KBM-7 (cell line): ENCODE measurements around the gene C12orf57.
A peak's percentile ranks its signal among the peaks of the same experiment; 100 is the strongest.

ENCODE experiments used
- DNase-seq: peaks from one replicate; pipeline ENCODE4 v3.0.0-alpha.2; 2015
- in situ Hi-C: fragments of 300-500 bp; cut with MboI; formaldehyde crosslinking; loops from 2 replicates; pipeline ENCODE4 v1.14.3; 2020; ENCODE audit warnings: low sequenced_read_pairs, low pct_unique_long_range_greater_than_20kb, mixed read lengths

The C12orf57 gene

DNA sequence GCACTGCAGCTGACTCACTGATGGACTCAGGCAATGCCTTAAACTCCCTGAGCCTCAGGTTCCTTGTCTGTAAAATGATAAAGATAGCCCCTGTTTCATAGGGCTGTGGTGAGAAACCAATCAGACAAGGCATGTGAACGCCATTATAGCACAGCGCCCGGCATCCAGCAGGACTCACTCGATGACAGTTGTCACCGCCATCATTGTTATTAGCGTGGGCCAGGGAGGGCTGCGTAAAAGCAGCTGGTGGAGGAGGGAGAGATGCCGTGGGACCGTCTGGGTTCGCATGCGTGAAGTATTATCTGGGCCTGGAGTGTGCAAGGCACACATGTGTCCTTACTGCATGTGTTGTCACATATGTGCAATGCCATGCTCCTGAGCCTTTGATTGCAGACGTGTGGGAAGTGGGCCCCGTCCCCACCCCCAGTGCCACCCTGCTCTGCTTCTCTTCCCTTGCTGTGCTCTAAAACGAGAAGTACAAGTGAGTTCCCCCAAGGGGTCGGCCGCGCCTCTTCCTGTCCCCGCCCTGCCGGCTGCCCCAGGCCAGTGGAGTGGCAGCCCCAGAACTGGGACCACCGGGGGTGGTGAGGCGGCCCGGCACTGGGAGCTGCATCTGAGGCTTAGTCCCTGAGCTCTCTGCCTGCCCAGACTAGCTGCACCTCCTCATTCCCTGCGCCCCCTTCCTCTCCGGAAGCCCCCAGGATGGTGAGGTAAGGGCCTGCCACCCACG, 7.2 kb downstream of the C12orf57 start, which contains the start of gene PTPN6:
TSS of gene PTPN6 (plus strand) at position 546 of the 730 bp plus-strand sequence. CDS start at position 703, 157 bp downstream.
- in situ Hi-C loops, result no loop called here
- DNase-seq, result peak; percentile 84

DNA sequence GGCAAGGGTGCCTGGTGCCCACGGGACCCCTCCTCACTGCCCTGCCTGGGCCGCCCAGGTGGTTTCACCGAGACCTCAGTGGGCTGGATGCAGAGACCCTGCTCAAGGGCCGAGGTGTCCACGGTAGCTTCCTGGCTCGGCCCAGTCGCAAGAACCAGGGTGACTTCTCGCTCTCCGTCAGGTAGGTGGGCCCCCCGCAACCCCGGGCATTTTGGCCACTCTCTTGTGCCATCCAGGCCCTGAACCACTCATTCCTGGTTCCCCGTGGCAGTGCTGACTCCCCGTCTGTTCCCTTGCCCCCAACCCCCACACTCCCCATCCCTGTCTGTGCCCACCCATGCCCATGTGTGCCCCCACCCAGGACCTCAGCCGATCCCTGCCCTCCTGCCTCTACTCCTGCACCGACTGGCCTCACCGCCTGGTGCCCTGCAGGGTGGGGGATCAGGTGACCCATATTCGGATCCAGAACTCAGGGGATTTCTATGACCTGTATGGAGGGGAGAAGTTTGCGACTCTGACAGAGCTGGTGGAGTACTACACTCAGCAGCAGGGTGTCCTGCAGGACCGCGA, 7.8 kb downstream of the C12orf57 start:
- in situ Hi-C loops, result no loop called here

DNA sequence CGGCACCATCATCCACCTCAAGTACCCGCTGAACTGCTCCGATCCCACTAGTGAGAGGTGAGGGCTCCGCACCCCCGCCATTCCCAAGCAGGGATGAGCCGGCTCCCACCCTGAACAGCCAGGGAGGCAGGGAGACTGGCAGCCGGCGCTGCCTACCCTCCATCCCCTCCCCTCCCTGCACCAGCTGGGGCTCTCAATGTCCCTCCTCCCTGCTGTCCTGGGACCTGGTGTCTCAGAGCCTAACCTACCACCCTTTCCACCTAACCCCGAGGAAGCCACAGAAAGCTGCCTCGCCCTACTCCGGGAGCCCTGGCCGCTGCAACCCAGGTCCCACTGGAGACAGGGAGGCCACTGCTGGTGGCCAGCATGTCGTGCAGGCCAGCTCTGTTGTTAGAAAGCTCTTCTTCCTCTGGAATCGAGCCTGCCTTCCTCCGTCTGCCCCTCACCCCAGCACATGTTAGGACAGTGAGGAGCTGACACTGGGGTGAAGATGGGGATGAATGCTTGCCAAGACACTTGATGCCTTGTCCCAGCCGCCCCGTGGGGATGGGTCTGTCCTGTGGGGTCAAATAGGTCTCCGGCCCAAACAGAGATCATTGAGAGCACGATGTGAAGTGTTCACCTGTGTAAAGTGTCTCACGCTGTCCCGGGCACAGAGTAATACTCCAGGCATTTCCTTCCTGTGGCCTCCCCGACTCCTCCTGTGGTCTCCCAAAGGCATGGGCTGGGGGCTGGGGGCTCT, 8.5 kb downstream of the C12orf57 start:
- in situ Hi-C loops, result no loop called here
- no peak for DNase-seq

More for the DNA sequence above, 7.8 kb downstream of the C12orf57 start:
- no peak for DNase-seq

DNA sequence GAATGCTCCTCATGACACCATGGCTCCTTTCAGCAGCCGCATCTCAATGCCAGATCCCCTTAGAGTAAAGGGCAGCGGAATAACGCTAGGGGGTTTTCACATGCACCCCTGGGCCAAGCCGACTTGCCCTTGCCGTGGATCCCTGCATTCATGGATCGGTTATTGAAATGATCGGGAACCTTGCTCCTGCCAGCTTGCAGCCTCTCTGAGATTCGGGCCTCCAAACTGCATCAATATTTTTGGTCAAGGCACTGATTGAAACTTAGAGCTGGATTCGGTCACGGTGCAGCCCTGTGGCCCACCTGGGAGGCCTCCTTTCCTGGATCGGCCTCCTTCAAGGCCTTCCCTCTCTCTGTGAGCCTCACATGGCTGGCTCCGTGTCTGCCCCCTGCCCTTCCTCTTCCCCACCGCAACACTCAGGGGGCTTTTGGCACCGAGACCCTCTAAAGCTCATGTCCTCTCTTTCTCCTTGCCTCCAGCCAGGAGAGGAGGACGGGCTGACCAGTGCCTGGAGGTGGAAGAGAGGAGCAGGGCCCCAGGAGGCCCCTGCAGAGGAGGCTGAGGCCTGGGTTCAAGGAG, 9.1 kb downstream of the C12orf57 start:
- in situ Hi-C loops, result no loop called here
- DNase-seq, result no peak

DNA sequence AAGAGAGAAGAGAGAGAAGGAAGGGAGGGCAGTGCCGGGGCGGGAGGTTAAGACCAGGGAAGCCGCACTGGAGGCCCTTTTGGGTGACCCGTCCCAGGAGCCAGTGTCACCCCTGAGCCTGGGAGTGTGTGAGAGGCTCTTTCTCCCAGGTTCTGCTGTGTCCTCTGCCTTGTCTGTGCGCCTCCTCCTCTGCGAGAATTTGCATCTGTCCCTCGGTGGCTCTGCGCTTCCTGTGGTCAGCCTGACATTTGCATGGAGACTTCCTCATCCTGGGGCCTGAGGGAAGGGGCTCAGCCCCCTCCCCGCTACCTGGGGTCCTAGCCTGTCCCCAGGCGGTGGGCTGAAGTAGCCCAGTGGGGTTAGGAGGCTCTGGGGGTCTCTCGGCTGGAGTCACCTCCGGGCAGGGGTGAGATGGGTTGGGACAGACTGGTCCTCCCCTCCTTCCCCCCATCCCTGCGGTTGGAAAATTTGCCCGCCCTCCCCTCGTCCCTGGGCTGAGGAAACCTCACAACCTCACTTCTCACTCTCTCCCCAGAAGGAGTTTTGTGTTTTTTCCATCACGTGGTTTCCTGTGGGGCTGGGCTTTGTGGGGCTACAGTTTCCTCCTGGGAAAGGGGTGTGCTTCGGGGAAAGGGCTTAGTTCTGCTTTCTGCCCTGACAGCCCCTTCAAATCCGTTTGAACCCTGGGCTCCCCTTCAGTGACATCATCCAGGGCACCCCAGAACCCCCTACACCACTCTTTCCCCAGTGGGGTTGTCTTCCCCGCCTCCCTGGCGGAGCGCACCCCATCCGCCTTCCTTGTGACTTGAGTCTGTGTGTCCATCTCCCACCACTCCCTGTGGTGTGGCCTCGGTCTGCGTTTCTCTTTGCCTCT, 9.9 kb downstream of the C12orf57 start:
- in situ Hi-C loops, result no loop called here
- DNase-seq, result peak; percentile 98

DNA sequence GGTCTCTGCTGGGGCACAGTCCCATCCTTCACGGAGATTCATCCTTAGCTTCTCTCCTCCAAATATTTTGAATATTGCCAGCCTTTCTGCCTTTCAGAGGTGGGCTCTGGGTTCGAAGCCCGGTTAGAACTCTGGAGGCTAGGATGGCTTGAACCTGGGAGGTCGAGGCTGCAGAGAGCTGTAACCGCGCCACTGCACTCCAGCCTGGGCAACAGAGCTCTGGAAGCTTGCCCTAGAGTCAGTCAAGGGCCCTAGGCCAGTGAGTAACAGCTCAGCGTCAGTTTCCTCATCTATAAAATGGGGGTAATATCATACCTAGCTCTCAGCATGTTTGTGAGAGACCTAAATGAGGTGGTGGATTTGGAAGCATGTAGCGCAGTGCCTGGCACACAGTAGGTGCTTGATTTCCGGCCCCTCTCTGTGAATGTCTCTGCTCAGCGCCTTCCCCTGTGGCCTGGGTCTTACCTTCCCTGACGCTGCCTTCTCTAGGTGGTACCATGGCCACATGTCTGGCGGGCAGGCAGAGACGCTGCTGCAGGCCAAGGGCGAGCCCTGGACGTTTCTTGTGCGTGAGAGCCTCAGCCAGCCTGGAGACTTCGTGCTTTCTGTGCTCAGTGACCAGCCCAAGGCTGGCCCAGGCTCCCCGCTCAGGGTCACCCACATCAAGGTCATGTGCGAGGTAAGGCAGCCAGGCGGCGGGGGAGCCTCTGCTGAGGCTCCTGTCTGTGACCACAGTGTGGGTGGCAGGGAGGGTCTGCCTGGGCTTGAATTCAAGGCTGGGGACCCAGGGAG, 10.7 kb downstream of the C12orf57 start:
- no peak for DNase-seq
- in situ Hi-C loops, result no loop called here

DNA sequence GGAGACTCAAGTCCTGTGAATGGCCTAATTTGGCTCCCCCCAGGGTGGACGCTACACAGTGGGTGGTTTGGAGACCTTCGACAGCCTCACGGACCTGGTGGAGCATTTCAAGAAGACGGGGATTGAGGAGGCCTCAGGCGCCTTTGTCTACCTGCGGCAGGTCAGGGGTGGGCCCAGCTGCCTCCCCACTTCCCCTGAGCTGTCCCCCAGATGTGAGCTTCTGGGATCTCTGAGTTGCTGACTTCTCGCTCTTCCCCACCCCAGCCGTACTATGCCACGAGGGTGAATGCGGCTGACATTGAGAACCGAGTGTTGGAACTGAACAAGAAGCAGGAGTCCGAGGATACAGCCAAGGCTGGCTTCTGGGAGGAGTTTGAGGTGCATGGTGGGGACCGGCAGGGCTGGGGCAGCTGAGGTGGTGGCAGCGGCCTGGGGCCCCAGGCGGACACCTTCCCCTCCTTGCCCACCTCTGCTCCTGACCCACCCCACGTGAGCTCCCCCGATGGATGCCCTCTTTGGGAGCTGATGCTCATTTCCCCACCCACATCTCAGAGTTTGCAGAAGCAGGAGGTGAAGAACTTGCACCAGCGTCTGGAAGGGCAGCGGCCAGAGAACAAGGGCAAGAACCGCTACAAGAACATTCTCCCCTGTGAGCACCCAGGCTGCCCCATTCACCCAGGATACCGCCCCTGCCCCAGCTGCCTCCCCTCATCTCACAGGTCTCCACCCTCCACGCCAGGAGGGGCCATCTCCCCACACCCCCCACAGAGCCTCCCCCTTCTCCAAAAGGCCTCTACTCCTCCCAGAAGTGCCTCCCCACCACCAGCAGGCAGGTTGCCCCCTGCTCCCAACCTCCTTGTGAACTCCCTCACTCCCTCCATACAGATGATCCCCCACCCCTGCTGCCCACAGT, 11.5 kb downstream of the C12orf57 start:
- in situ Hi-C loops, result no loop called here
- no peak for DNase-seq

DNA sequence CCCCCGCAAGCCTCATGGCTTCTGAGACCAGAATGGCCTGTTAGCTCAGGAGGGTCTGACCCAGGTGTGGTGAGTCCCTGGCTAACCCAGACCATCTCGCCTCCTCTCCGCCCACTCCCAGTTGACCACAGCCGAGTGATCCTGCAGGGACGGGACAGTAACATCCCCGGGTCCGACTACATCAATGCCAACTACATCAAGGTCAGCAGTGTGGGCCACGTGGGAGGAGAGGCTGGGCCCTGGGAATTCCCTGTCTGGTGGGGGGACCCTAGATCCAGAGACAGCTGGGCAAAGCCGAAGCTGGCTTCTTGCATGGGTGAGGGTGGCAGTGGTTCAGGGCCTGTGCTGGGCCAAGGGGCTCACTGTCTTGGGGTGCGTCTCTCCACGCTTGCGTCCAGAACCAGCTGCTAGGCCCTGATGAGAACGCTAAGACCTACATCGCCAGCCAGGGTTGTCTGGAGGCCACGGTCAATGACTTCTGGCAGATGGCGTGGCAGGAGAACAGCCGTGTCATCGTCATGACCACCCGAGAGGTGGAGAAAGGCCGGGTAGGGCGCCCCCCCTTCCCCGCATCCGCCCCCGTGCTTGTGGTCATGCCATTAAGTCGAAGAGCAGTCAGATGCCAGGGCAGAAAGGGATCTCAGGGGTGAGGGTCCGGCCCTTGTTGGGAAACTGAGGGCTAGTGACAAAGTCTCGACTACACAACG, 12.4 kb downstream of the C12orf57 start:
- DNase-seq, result no peak
- in situ Hi-C loops, result no loop called here

DNA sequence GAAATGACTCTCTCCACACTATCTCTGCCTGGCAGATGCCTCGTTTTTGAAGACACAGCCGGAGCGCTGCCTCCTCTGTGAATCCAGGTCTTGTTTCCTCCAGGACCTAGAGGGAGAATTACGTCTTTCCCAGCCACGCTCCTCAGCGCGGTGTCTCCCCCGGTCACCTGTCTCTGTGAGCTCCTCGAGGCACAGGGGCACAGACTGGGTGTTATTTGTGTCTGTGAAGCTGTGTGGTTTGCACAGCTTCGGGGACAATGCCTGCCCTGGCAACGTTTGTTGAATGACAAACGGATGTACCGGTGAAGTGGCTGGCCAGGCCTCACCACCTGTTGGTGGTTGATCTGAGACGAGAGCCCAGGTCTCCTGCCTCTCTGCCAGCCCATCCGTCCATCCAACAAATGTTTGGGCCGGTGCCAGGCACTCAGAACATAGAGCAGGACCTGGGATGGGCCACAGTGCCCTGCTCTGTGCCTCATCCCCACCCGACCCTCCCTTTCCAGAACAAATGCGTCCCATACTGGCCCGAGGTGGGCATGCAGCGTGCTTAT, 13.4 kb downstream of the C12orf57 start:
- no peak for DNase-seq
- in situ Hi-C loops, result no loop called here

DNA sequence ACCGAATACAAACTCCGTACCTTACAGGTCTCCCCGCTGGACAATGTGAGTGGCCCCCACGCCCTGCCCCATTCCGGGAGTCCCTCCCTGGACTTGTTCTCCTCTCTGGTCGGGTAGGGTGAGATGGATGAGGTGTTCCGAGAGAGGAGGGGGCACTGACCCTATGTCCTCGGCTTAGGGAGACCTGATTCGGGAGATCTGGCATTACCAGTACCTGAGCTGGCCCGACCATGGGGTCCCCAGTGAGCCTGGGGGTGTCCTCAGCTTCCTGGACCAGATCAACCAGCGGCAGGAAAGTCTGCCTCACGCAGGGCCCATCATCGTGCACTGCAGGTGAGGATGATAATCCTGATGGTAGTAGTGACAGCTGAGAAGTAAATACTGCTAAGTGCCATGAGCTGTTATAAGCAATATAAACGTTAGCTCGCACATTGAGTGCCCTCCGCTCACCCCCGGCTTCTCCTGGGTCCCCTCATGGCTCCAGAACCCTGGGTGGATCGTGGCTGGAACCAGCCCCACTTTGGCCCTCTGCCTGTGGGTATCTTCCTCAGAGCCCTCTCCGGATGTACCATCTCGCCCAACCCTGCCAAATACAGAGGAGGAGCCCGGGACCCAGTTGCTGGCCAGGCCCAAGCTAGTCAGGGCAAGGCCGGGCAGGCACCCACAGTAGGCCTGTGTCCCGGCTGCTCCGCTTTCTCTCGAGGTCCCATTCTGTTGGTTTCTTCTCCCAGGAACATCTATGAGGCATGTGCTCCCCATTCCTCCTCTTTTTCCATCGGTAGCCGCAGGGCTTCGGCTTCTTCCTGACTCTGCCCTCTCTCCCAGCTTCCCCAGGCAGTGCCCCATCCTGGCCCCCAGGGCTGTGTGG, 14.2 kb downstream of the C12orf57 start:
- no peak for DNase-seq
- in situ Hi-C loops, result no loop called here

DNA sequence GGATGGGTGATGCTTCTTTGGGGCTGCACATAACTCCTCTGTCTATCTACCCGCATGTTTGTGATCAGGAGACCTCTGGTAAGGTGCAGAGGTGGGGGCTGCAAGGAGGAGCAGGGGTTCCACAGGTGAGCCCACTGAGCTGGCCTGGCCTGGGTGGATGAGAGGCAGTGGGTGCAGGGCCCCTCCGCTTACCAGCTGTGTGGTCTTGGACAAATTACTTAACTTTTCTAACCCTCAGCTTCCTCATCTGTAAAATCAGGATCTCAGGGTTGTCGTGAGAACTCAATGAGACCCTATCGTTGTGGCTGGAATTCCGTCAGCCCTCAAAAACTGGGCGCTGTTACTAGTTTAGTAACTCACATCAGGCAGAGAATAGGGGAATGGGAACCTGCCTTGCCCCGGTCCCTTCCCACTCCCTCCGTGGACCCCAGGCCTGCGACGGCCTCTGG, 14.8 kb downstream of the C12orf57 start:
- DNase-seq, result no peak
- in situ Hi-C loops, result no loop called here

DNA sequence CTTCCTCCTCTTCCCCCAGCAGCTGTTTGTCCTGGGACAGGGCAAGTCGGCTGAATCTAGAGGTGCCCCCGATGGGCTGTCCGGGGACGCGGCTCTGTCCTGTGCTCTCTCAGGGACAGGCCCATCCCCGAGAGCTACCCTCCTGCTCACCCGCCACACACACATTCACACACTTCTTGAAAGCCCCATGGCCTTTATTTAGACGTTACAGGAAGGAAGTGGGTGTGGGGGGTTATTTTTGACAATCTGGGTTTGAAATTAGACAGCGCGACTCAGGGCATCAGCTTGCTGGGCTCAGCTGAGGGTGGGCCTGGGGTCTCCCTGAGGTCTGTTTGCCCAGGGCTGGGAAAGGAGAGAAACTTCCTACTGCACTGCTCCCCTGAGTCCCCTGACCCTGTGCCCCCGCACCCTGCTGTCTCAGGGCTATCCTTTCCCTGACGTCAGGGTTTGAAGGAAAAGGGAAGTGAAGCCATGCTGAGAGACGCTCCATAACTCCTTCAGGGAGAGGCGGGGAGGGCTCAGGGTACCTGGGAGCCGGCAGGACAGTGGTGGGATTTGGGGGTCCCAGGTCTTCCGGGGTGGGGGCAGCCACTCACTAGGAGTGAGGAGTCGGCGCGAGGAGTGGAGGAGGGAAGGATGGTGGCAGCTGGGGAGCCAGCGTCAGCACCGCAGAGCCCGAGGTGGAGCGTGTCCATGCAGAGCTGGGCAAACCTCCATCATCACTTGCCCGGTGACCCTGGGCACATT, 15.4 kb downstream of the C12orf57 start:
- DNase-seq, result peak; percentile 93
- in situ Hi-C loops, result no loop called here

DNA sequence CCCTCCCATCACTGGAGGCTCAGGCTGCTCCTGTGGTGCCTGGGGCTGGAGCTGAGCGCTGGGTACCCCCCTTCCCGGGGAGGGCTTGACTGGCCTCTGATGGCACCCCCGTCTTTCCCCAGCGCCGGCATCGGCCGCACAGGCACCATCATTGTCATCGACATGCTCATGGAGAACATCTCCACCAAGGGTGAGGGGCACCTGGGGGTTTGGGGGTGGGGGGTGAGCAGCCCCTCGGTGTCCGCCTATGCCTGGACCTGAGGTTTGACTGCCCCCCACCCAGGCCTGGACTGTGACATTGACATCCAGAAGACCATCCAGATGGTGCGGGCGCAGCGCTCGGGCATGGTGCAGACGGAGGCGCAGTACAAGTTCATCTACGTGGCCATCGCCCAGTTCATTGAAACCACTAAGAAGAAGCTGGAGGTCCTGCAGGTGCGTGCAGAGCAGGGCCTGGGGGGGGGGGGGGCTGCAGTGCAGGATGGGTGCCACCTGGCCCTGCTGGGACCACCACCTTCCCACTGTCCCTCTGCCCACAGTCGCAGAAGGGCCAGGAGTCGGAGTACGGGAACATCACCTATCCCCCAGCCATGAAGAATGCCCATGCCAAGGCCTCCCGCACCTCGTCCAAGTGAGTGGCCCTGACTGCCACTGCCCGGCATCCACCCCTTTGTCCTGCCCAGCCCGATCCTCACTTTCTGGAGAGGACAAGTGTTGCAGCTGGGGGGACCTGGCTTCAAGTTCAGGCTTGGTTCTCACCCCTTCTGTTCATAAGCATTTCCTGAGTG, 16.2 kb downstream of the C12orf57 start:
- DNase-seq, result no peak
- in situ Hi-C loops, result no loop called here

DNA sequence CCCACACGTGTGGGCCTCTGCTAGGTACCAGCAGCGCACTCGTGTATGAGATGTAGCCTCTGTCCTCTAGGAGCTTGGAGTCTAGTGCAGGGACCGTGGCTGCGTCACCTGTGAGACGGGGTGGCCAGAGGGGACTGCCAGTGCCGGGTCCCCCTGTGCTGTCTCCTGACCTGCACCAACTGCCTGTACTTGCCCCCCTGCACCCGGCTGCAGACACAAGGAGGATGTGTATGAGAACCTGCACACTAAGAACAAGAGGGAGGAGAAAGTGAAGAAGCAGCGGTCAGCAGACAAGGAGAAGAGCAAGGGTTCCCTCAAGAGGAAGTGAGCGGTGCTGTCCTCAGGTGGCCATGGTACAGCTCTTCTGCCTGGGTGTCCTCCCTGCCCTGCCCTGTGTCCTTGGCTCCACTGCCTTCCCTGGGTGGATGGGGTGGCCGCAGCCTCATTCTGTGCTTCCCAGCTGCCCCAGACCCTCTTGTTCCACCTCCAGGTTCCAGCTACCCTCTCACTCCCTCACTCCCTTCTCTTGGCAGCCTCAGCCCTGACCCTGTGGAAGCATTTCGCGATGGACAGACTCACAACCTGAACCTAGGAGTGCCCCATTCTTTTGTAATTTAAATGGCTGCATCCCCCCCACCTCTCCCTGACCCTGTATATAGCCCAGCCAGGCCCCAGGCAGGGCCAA, 16.9 kb downstream of the C12orf57 start:
- peak; percentile 66 for DNase-seq
- in situ Hi-C loops, result no loop called here
